Thyroid gland (tissue), 4 donors: Measurements from ENCODE around the gene APRT. TPM values are rescaled to one million over a fixed set of nuclear protein-coding genes. Genes with fewer than 3 reads are reported as not detected.

Experiments
- DNase-seq, 2 donors: peaks; one replicate each; pipeline ENCODE4 v3.0.0-alpha.2; 2019
- H3K27ac ChIP-seq, 3 donors: fragments of 200-600 bp; sonication (generic); 1 replicate in 2 of 3; 2 replicates in 1 of 3; pipeline ENCODE4 v1.5.1; 2016 to 2019; ENCODE audit warnings: mild to moderate bottlenecking in 1 of 3, moderate library complexity in 1 of 3
- H3K27me3 ChIP-seq: fragments of 200-600 bp; sonication (generic); one replicate; pipeline ENCODE4 v1.5.1; 2019
- H3K36me3 ChIP-seq, 2 donors: fragments of 200-600 bp; sonication (generic); one replicate each; pipeline ENCODE4 v1.5.1; 2016 to 2019
- H3K4me1 ChIP-seq, 2 donors: fragments of 200-600 bp; sonication (generic); one replicate each; pipeline ENCODE4 v1.5.1; 2017 to 2019
- H3K4me3 ChIP-seq, 3 donors: fragments of 200-600 bp; sonication (generic); replicated peaks in 1 of 3; 1 replicate in 2 of 3; 2 replicates in 1 of 3; pipeline ENCODE4 v1.5.1; 2016; ENCODE audit warnings: mild to moderate bottlenecking in 1 of 3
- H3K9me3 ChIP-seq: fragments of 200-600 bp; sonication (generic); one replicate; pipeline ENCODE4 v1.5.1; 2017
- POLR2A ChIP-seq, 2 donors: fragments of 450-650 bp; IDR thresholded peaks; one replicate each; pipeline ENCODE4 v1.6.1; 2017; ENCODE audit warnings: antibody characterized with exemption in 2 of 2, mild to moderate bottlenecking in 2 of 2, moderate library complexity in 1 of 2
- WGBS, 2 donors: methylation state at CpG; one replicate each; pipeline ENCODE4 v1.1.5; 2017; 5-methylcytosine and 5-hydroxymethylcytosine counted together
- intact Hi-C: fragments of 100-400 bp; cut with DNase I; formaldehyde crosslinking; loops from one replicate; pipeline ENCODE4 v1.15.1; 2023
- total RNA-seq, 4 donors: library from RNA; depleted of rRNA; stranded (reverse); fragments of >200 nt; gene quantifications; one replicate each; pipeline ENCODE4 v1.2.3, GENCODE V29; 2016
- TF ChIP-seq, protein P1 (sequence below), 6 experiments: fragments of 200-600 bp in 3 of 6; fragments of 450-650 bp in 3 of 6; sonication (generic) in 3 of 6; IDR thresholded peaks; one replicate each; pipeline ENCODE4 v1.5.1; 2016 to 2019; ENCODE audit warnings: antibody characterized with exemption in 6 of 6, mild to moderate bottlenecking in 2 of 6, inconsistent platforms in 1 of 6, moderate library complexity in 1 of 6

APRT gene
- total RNA-seq, 4 donors from 2014 or later = 88.9 to 182 (median 118) TPM

DNA sequence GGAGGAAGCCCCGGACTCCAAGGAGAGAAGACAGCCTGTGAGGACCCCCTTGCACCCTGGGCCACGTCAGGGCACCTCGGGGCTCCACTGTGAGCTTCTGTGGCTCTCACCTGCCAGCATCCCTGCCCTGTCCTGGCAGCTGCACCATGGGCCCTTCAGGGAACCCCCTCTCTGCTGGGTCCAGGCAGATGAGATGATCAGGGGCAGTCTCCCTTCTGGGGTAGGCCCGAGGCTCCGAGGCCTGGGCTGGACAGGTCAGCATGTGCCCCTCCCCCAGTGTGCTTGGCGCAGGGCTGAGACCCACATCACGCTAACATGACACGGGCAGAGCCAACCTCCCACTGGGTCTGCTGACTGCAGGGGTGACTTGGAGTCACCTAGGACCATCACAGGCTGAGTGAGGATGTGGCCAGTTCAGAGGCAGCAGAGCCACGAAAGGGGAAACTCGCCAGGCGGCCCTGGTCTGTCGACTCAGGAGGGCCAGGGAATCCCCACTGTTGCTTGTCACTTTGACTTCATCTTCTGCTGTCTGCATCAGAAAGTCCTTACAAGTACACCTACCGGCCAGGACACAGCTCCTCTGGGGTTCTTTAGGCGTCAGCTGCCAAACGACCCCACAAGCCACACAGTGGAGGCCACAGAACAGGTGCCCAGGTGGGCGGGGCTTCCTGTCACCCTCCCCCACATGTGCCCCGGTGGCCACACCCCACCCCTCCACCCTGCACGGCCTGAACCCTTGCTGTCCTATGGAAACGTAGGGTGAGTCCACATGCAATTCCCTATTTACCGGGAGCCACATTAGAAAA, 42.8 kb upstream of the APRT start:
- DNase-seq = no peak
- H3K27me3 ChIP-seq = no peaks in the 10 kb centered on the region
- WGBS, 2 donors = 74 to 79% methylated on average over 12 to 13 of the region's 20 CpGs
- no peaks in the 10 kb centered on the region for H3K9me3 ChIP-seq
- TF ChIP-seq, protein P1, sequence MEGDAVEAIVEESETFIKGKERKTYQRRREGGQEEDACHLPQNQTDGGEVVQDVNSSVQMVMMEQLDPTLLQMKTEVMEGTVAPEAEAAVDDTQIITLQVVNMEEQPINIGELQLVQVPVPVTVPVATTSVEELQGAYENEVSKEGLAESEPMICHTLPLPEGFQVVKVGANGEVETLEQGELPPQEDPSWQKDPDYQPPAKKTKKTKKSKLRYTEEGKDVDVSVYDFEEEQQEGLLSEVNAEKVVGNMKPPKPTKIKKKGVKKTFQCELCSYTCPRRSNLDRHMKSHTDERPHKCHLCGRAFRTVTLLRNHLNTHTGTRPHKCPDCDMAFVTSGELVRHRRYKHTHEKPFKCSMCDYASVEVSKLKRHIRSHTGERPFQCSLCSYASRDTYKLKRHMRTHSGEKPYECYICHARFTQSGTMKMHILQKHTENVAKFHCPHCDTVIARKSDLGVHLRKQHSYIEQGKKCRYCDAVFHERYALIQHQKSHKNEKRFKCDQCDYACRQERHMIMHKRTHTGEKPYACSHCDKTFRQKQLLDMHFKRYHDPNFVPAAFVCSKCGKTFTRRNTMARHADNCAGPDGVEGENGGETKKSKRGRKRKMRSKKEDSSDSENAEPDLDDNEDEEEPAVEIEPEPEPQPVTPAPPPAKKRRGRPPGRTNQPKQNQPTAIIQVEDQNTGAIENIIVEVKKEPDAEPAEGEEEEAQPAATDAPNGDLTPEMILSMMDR (IDR thresholded peaks at IDR 0.05) = no peak
- no peak for TF ChIP-seq POLR2A (IDR thresholded peaks at IDR 0.05)
- H3K36me3 ChIP-seq = peaks cover 2 to 4% of the 10 kb centered on the region in 2 donors
- H3K4me1 ChIP-seq = peaks cover 14 to 17% of the 10 kb centered on the region in 2 donors
- no peak overlapping the region for H3K27ac ChIP-seq
- intact Hi-C loops = loop anchor here (5.0 kb wide), 1 partner anchor 42 kb away; the partner anchor contains the start of gene APRT
- no peak overlapping the region for H3K4me3 ChIP-seq

DNA sequence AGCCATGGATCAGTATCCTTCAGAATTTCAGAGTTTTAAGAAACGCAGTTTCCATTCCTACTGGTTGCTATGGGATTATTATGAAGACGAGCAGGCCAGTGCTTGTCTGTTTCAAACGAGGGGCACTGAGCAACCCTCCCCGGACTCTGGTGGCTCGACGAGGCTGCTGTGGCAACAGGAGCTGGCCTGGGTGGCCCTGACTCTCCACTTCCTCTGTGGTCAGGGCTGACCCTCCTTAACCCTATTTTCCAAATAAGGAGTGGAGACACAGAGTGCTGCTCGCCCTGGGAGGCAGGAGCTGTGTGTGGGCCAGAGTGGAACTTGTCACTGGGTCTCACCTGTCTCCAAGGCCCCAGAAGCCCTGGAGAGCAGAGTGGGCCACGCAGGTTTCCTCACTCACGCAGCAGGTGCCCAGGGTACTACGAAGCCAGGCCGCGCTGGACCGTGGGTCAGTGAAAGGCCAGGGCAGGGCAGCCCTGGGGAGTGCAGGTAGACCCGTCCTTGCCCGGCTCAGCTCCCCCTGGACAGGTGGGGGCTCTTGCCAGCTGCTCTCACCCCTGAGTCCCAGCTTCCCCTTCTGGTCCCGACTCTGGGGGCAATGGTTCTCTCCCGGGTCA, 41.7 kb upstream of the APRT start:
- Histone ChIP-seq H3K36me3 (no peaks in the 10 kb centered on the region), H3K27ac (no peak overlapping the region), H3K9me3 (no peaks in the 10 kb centered on the region), H3K27me3 (no peaks in the 10 kb centered on the region), H3K4me3 (no peak overlapping the region), H3K4me1 (peaks cover 14 to 16% of the 10 kb centered on the region in 2 donors)
- TF ChIP-seq, protein P1 (IDR thresholded peaks at IDR 0.05) = no peak
- no peak for TF ChIP-seq POLR2A (IDR thresholded peaks at IDR 0.05)
- 70 to 81% methylated on average over 6 to 15 of the region's 17 CpGs for WGBS, 2 donors
- no peak for DNase-seq
- intact Hi-C loops = no loop called here

DNA sequence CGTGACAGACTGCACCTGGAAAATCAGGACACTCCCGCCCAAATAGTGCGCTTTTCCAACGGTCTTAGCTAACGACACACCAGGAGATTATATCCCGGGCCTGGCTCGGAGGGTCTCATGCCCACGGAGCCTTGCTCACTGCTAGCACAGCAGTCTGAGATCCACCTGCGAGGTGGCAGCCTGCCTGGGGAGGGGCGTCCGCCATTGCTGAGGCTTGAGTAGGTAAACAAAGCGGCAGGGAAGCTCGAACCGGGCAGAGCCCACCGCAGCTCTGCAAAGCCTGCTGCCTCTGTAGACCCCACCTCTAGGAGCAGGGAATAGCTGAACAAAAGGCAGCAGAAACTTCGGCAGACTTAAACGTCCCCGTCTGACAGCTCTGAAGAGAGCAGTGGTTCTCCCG, 39.9 kb upstream of the APRT start:
- no peak for DNase-seq
- Histone ChIP-seq H3K36me3 (no peaks in the 10 kb centered on the region), H3K4me3 (no peak overlapping the region), H3K9me3 (no peaks in the 10 kb centered on the region), H3K27me3 (no peaks in the 10 kb centered on the region), H3K4me1 (peaks cover 7 to 8% of the 10 kb centered on the region in 2 donors), H3K27ac (no peak overlapping the region)
- intact Hi-C loops = no loop called here
- no peak for TF ChIP-seq POLR2A (IDR thresholded peaks at IDR 0.05)
- TF ChIP-seq, protein P1 (IDR thresholded peaks at IDR 0.05) = no peak
- WGBS, 2 donors = 96 to 97% methylated on average over 19 of the region's 19 CpGs

DNA sequence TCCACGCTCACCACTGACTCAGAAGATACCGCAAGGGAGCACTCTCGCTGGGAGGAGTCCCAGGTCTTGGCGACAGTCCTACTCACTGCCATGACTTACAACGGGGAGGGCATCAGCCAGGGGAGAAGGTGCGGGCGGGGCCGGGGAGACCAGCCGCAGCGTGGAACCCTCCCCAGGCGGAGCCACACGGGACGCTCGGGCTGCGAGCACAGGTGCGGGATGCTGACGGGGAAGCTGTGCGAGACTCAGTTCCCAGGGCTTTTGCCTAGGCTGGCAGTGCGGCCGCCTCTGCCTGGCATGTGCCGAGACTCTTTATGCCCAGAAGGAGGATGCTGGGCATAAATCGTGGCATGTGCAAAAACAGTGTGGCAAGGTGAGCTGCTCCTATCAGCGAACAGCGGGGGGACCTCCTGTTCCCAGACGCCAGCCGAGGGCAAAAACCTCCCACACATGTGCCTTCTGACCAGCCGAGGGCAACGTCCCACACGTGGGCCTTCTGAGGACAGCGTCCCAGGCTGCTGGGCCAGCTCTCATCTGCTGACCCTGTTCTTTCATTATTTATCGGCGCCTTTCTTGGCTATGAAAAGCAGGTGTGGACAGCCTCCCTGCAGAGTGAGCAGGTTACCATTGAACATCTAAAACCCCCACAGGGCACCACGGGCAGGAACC, 38.9 kb upstream of the APRT start:
- 95 to 96% methylated on average over 30 of the region's 33 CpGs for WGBS, 2 donors
- no peak for DNase-seq
- no peaks in the 10 kb centered on the region for H3K36me3 ChIP-seq
- H3K27me3 ChIP-seq = no peaks in the 10 kb centered on the region
- intact Hi-C loops = no loop called here
- peaks cover 0 to 1% of the 10 kb centered on the region in 2 donors for H3K4me1 ChIP-seq
- no peak overlapping the region for H3K27ac ChIP-seq
- H3K4me3 ChIP-seq = no peak overlapping the region
- TF ChIP-seq, protein P1 (IDR thresholded peaks at IDR 0.05) = no peak
- TF ChIP-seq POLR2A (IDR thresholded peaks at IDR 0.05) = no peak
- no peaks in the 10 kb centered on the region for H3K9me3 ChIP-seq
